Measurements from ENCODE around the gene PPFIA1.

Gene PPFIA1

GRCh38 chr11:70433526-70433925 is 163.0 kb downstream of the PPFIA1 start:
- DNase-seq (ENCODE audit: low read depth) = no peak

All from activated T-cell treated with anti-CD3 and anti-CD28 coated beads for 24 hours (primary cell).